Measurements from ENCODE around the gene ELFN1. TPM values are rescaled to one million over a fixed set of nuclear protein-coding genes. Genes with fewer than 3 reads are reported as not detected.

ELFN1 gene
- total RNA-seq, 2 donors from 2014 or later = 0.33 to 1.3 TPM

DNA sequence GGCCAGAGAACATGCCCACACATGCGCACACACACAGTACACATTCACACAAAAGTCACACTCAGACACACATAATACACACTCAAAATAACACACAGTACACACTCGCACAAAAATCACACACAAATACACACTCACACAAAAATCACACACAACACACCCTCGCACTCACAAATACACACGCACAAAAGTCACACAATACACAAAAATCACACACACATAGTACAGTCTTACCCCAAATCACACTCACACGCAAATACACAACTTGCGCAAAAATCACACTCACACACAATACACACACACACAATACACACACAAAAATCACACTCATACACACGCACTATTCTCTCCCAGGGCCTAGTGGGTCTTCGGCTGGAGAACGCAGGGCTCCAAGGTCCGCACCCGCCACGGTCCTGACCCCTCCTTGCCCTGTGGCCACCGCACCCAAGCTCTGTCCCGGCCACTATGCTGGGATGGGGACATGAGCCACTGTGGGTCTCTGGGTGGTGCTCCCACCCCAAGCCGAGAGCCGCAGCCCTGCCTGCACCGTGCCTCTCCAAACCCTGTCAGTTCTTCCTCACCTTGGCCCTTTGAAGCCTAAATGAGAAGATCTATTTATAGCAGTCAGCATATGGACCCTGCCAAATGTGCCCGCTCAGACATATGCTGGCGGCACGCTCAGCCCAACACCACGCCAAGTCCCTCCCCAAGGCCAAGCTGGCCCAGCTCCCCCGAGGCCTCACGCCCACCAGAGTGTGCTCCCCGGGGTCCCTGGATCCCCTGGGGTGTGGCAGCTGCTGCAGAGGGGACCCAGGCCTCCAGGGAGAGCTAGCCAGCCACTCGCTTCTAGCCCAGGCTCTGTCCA is 55.9 kb downstream of the ELFN1 start:
- Histone ChIP-seq H3K4me3 (no peak overlapping the region), H3K27me3 (no peaks in the 10 kb centered on the region), H3K4me1 (peaks cover 9% of the 10 kb centered on the region), H3K27ac (no peak overlapping the region), H3K9me3 (peaks cover 0 to 16% (median 0%) of the 10 kb centered on the region in 3 donors), H3K36me3 (replicated peaks in 1 of 2; ENCODE audit: insufficient read depth in 1 of 2, low read depth in 2 of 2) (no peaks in the 10 kb centered on the region)
- no peak for DNase-seq
- intact Hi-C loops (cut with DNase I) = no loop called here
- WGBS, 2 donors = 72 to 77% methylated on average over 20 to 25 of the region's 25 CpGs
- no peak for ATAC-seq
- TF ChIP-seq CTCF (IDR thresholded peaks at IDR 0.05) (no peak), POLR2A (IDR thresholded peaks at IDR 0.05) (no peak)

- intact Hi-C loops (cut with DNase I) = no loop called here
- no peak overlapping the region for H3K27ac ChIP-seq
- no peaks in the 10 kb centered on the region for H3K36me3 ChIP-seq (replicated peaks in 1 of 2; ENCODE audit: insufficient read depth in 1 of 2, low read depth in 2 of 2)
- H3K9me3 ChIP-seq = peaks cover 0 to 16% (median 0%) of the 10 kb centered on the region in 3 donors
- TF ChIP-seq POLR2A (IDR thresholded peaks at IDR 0.05) = no peak
- no peak for TF ChIP-seq CTCF (IDR thresholded peaks at IDR 0.05)
- H3K27me3 ChIP-seq = no peaks in the 10 kb centered on the region
- DNase-seq (no peak), ATAC-seq (no peak)
- WGBS, 2 donors = 65 to 85% methylated on average over 2 of the region's 2 CpGs
- no peak overlapping the region for H3K4me3 ChIP-seq
- H3K4me1 ChIP-seq = peaks cover 9% of the 10 kb centered on the region
Observed at GRCh38 chr7:1727079-1727478, 57.0 kb downstream of the ELFN1 start.

GRCh38 chr7:1727812-1728570 is 57.9 kb downstream of the ELFN1 start:
- Histone ChIP-seq H3K27me3 (no peaks in the 10 kb centered on the region), H3K4me3 (no peak overlapping the region), H3K27ac (no peak overlapping the region), H3K9me3 (peaks cover 0 to 16% (median 0%) of the 10 kb centered on the region in 3 donors), H3K36me3 (replicated peaks in 1 of 2; ENCODE audit: insufficient read depth in 1 of 2, low read depth in 2 of 2) (no peaks in the 10 kb centered on the region), H3K4me1 (peaks cover 9% of the 10 kb centered on the region)
- TF ChIP-seq POLR2A (IDR thresholded peaks at IDR 0.05) = no peak
- TF ChIP-seq CTCF (IDR thresholded peaks at IDR 0.05) = no peak
- 80 to 81% methylated on average over 14 to 15 of the region's 15 CpGs for WGBS, 2 donors
- ATAC-seq (no peak), DNase-seq (no peak)
- intact Hi-C loops (cut with DNase I) = no loop called here

GRCh38 chr7:1729183-1729582 is 59.1 kb downstream of the ELFN1 start:
- intact Hi-C loops (cut with DNase I) = no loop called here
- H3K9me3 ChIP-seq = peaks cover 0 to 16% (median 0%) of the 10 kb centered on the region in 3 donors
- H3K27ac ChIP-seq = no peak overlapping the region
- no peaks in the 10 kb centered on the region for H3K36me3 ChIP-seq (replicated peaks in 1 of 2; ENCODE audit: insufficient read depth in 1 of 2, low read depth in 2 of 2)
- no peak for DNase-seq
- TF ChIP-seq CTCF (IDR thresholded peaks at IDR 0.05) = no peak
- TF ChIP-seq POLR2A (IDR thresholded peaks at IDR 0.05) = no peak
- no peak overlapping the region for H3K4me3 ChIP-seq
- H3K4me1 ChIP-seq = peaks cover 9% of the 10 kb centered on the region
- whole genome bisulfite sequencing, 2 donors = 85 to 94% methylated on average over 5 to 8 of the region's 8 CpGs
- ATAC-seq = no peak
- H3K27me3 ChIP-seq = no peaks in the 10 kb centered on the region

Measured in body of pancreas (tissue), 4 donors.